Activated T-helper 1 cell treated with anti-CD3 and anti-CD28 coated beads, Interleukin-12 subunit alpha, Interleukin-12 subunit beta, Interleukin-2, Interleukin-4 antibody, amounts not matched to agents 30 ng/mL and 10 ng/mL and 1 ng/mL, durations not matched to agents 14 hours and 24 hours and 36 hours (primary cell): ENCODE results near the gene PAQR4. TPM values are rescaled to one million over a fixed set of nuclear protein-coding genes. Genes with fewer than 3 reads are reported as not detected.

Experiments used
- DNase-seq: peaks from one replicate; pipeline ENCODE4 v3.0.0; 2021; ENCODE audit warnings: low spot score
- H3K27ac Mint-ChIP-seq: one replicate; pipeline ENCODE4 v1.8.0; 2021; ENCODE audit warnings: mild to moderate bottlenecking, mixed read lengths
- H3K27me3 Mint-ChIP-seq: one replicate; pipeline ENCODE4 v1.8.0; 2022; ENCODE audit warnings: mild to moderate bottlenecking, moderate library complexity, mixed read lengths; ENCODE audit not compliant: insufficient read depth
- H3K36me3 Mint-ChIP-seq: one replicate; pipeline ENCODE4 v1.8.0; 2021; ENCODE audit warnings: low read depth, mixed read lengths
- H3K4me1 Mint-ChIP-seq: one replicate; pipeline ENCODE4 v1.8.0; 2021; ENCODE audit warnings: low read depth, mixed read lengths
- H3K4me3 Mint-ChIP-seq: one replicate; pipeline ENCODE4 v1.8.0; 2021; ENCODE audit warnings: mild to moderate bottlenecking, moderate library complexity, mixed read lengths
- H3K9me3 Mint-ChIP-seq: one replicate; pipeline ENCODE4 v1.8.0; 2021; ENCODE audit warnings: mixed read lengths
- intact Hi-C: fragments of 100-400 bp; cut with micrococcal nuclease; formaldehyde crosslinking; loops from one replicate; pipeline ENCODE4 v1.15.1; 2024
- total RNA-seq: library from RNA; stranded (reverse); gene quantifications from 2 replicates; pipeline ENCODE4 v1.2.3, GENCODE V29; 2022

Gene PAQR4
- total RNA-seq, 1 donor from 2014 or later, result 40.1 TPM

- H3K27ac Mint-ChIP-seq, result peak overlapping the region; percentile 81
- H3K4me3 Mint-ChIP-seq, result peak overlapping the region; percentile 80
- peaks cover 5% of the 10 kb centered on the region for H3K27me3 Mint-ChIP-seq
- no peak for DNase-seq
- H3K4me1 Mint-ChIP-seq, result peaks cover 4% of the 10 kb centered on the region
- H3K9me3 Mint-ChIP-seq, result no peaks in the 10 kb centered on the region
- intact Hi-C loops, result no loop called here
- no peaks in the 10 kb centered on the region for H3K36me3 Mint-ChIP-seq
These were observed 12.2 kb downstream of the PAQR4 start for GRCh38 chr16:2981177-2981898.

GRCh38 chr16:2981899-2982250 lies 12.7 kb downstream of the PAQR4 start:
- H3K9me3 Mint-ChIP-seq, result no peaks in the 10 kb centered on the region
- intact Hi-C loops, result loop anchor here (2.0 kb wide), 1 partner anchor 13 kb away; the partner anchor contains the start of gene PAQR4
- H3K27me3 Mint-ChIP-seq, result peaks cover 6% of the 10 kb centered on the region
- H3K4me1 Mint-ChIP-seq, result peaks cover 4% of the 10 kb centered on the region
- no peaks in the 10 kb centered on the region for H3K36me3 Mint-ChIP-seq
- DNase-seq, result no peak
- peak overlapping the region; percentile 81 for H3K27ac Mint-ChIP-seq
- peak overlapping the region; percentile 80 for H3K4me3 Mint-ChIP-seq

DNA sequence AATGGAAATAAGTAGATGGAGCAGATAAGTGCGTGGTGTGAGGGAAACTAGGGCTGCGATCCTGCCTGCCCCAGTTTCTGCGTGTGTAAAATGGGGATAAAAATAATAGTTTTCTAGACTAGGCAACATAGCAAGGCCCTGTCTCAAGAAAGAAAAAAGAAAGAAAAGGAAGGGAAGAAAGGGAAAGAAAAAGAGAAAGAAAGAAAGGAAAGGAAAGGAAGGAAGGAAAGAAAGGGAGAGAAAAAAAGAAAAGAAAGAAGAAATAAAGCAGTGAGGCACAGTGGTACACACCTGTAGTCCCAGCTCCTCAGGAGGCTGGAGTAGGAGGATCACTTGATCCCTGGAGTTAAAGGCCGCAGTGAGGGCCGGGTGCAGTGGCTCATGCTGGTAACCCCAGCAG lies 13.3 kb downstream of the PAQR4 start:
- intact Hi-C loops, result loop anchor here (2.0 kb wide), 1 partner anchor 14 kb away; the partner anchor contains the start of gene PAQR4
- Mint-ChIP-seq H3K27me3 (peaks cover 6% of the 10 kb centered on the region), H3K36me3 (no peaks in the 10 kb centered on the region), H3K4me1 (peaks cover 4% of the 10 kb centered on the region), H3K27ac (no peak overlapping the region), H3K4me3 (peak overlapping the region; percentile 16), H3K9me3 (no peaks in the 10 kb centered on the region)
- no peak for DNase-seq

GRCh38 chr16:2983706-2984136 lies 14.6 kb downstream of the PAQR4 start:
- peak overlapping the region; percentile 49 for H3K4me3 Mint-ChIP-seq
- no peaks in the 10 kb centered on the region for H3K9me3 Mint-ChIP-seq
- intact Hi-C loops, result loop anchor here (1.0 to 2.0 kb wide), 2 partner anchors 15 to 22 kb away; partner anchors contain the start of gene PAQR4
- H3K27me3 Mint-ChIP-seq, result peaks cover 6% of the 10 kb centered on the region
- H3K27ac Mint-ChIP-seq, result no peak overlapping the region
- peaks cover 4% of the 10 kb centered on the region for H3K4me1 Mint-ChIP-seq
- peak; percentile 61 for DNase-seq
- H3K36me3 Mint-ChIP-seq, result no peaks in the 10 kb centered on the region

DNA sequence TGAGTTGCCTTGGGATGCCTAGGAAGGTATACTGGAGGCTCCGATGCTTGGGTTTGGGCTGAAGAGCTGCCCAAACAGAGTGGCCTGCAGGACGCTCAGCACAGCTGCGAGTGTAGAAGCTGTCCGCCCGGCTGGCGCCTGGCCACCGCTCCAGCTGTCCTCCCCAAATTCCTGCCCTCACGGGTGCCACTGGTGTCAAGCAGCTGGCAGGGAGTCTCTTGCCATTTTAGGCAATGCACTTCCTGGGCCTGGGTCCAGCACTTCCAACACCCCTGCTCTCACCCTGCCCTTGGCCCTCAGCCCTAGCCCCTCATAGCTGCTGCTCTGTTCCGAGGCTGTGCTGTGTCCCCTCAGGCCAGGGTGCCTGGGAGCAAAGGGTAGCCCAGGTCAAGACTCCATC lies 16.3 kb downstream of the PAQR4 start:
- Mint-ChIP-seq H3K27me3 (peaks cover 11% of the 10 kb centered on the region), H3K27ac (no peak overlapping the region), H3K4me3 (no peak overlapping the region), H3K4me1 (peaks cover 4% of the 10 kb centered on the region), H3K36me3 (no peaks in the 10 kb centered on the region), H3K9me3 (no peaks in the 10 kb centered on the region)
- intact Hi-C loops, result no loop called here
- no peak for DNase-seq

DNA sequence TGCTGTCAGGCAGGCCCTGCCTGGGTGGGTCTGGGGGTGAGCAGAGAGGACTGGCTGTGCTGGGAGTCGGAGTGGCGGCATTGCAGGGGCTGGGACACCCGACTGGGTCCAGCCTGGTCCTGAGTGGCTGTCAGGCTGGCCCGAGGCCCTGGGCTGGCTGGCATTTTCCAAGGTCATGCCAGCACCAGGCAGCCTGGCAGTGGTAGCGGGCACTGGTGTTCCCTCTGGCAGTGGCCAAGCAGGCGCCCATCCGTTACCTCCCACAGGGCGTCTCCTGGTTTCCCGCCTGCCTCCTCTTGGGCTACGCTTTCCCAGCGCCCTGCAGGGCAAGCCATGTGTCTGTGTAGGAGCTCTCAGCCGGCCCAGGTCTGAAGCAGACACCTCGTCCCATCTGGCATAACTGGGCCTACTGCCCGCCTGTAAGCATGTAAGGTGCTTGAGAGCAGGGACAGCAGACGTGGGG lies 16.8 kb downstream of the PAQR4 start:
- DNase-seq, result no peak
- Mint-ChIP-seq H3K27me3 (peaks cover 11% of the 10 kb centered on the region), H3K9me3 (no peaks in the 10 kb centered on the region), H3K4me1 (peaks cover 4% of the 10 kb centered on the region), H3K27ac (no peak overlapping the region), H3K4me3 (no peak overlapping the region), H3K36me3 (no peaks in the 10 kb centered on the region)
- intact Hi-C loops, result no loop called here

DNA sequence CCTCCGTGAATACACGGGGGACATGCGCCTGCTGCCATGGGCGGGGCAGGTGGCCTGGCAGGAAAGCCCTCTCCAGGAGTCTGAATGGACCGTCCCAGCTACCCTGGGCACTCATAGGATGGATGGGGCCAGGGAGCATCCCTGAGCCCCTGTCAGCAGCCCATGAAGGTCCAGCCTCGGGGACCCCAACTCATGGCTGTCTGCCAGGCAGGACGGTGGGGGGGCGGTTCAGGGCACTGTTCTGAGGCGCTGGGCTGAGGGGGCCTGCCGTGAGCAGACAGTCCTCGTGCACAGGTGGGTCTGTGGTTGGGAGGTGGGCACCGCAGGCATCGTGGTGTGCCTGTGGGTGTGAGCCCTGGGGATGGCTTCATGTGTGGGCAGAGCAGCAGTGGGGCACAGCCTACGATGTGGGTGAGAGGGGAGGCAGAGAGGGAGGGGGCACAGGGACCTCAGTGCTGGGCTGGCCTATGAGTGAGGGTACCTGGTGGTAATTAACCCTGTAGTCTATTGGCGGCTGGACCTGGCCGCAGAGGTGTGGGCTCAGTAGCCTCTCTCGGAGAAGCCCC lies 17.6 kb downstream of the PAQR4 start:
- peaks cover 11% of the 10 kb centered on the region for H3K27me3 Mint-ChIP-seq
- no peak overlapping the region for H3K4me3 Mint-ChIP-seq

GRCh38 chr16:2987286-2987685 lies 18.1 kb downstream of the PAQR4 start:
- H3K36me3 Mint-ChIP-seq, result no peaks in the 10 kb centered on the region
- H3K27me3 Mint-ChIP-seq, result peaks cover 11% of the 10 kb centered on the region
- no peak for DNase-seq
- no peaks in the 10 kb centered on the region for H3K4me1 Mint-ChIP-seq
- H3K9me3 Mint-ChIP-seq, result no peaks in the 10 kb centered on the region
- H3K27ac Mint-ChIP-seq, result no peak overlapping the region
- no peak overlapping the region for H3K4me3 Mint-ChIP-seq
- intact Hi-C loops, result no loop called here

More for the DNA sequence above, 17.6 kb downstream of the PAQR4 start:
- DNase-seq, result no peak
- no peak overlapping the region for H3K27ac Mint-ChIP-seq
- peaks cover 3% of the 10 kb centered on the region for H3K4me1 Mint-ChIP-seq
- no peaks in the 10 kb centered on the region for H3K36me3 Mint-ChIP-seq
- H3K9me3 Mint-ChIP-seq, result no peaks in the 10 kb centered on the region
- intact Hi-C loops, result no loop called here

DNA sequence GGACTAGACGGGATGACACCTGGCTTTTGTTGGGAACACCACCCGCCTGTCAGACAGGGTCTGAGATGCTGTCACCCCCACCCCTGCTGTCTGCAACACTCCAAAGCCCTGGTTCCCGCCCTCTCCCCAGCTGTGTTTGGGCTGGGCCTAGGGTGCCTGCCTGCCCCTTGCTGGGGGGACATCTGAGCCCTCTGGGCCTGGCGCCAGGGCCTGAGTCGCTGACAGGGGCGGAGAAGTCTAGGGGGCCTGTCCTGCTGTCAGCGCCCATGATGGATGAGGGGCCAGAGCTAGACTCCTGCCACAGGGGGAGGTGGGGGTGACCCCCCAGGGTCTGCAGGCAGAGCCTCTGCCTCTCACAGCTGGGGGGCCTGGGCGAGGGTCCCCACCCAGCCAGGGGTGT lies 18.7 kb downstream of the PAQR4 start:
- no peaks in the 10 kb centered on the region for H3K4me1 Mint-ChIP-seq
- no peaks in the 10 kb centered on the region for H3K36me3 Mint-ChIP-seq
- no peak overlapping the region for H3K27ac Mint-ChIP-seq
- DNase-seq, result no peak
- no peak overlapping the region for H3K4me3 Mint-ChIP-seq
- no peaks in the 10 kb centered on the region for H3K9me3 Mint-ChIP-seq
- H3K27me3 Mint-ChIP-seq, result peaks cover 9% of the 10 kb centered on the region
- intact Hi-C loops, result no loop called here

DNA sequence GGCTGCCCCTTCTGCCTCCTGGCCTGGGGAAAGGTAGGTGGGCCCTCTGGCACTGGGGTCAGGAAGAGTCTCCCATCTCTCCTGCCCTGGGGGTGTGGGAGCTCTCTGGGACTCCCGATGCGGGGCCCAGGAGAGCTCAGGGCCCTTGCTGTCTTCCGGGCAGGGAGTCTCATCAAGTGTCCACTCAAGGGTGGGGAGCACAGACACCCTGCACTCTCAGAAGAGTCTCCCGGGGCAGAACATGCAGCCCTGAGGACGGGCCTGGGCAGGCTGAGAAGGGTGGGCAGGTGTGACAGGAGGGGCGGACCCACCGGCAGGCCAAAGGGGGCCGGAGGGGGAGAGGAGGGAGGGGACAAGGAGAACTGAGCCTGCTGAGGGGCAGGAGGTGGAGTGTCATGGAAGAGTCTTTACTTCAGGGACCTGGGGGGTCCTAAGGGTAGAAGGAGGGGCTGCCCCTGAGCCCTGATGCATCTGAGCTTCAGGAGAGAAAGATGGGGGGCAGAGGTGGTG lies 19.5 kb downstream of the PAQR4 start:
- intact Hi-C loops, result no loop called here
- Mint-ChIP-seq H3K9me3 (no peaks in the 10 kb centered on the region), H3K27ac (no peak overlapping the region), H3K27me3 (peaks cover 9% of the 10 kb centered on the region), H3K4me3 (no peak overlapping the region), H3K36me3 (no peaks in the 10 kb centered on the region), H3K4me1 (no peaks in the 10 kb centered on the region)
- no peak for DNase-seq

DNA sequence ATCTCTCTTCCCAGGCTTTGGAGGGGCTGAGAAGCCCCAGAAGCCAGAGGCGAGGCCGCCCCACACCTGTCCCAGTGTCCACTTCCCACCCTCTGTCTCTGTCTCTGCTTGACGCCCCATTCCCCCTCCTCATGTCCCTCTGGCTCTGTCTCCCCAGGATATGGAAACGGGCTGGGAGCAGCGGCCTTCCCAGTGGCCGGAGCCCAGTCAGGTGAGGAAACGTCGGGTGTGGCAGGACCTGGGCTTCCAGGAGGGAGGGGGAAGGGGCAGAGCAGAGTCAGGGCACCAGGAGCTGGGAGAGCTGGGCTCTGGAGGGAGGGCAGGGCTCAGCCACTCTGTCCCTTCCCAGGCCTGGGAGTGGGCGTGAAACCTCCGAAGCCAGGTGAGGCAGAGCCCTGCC lies 21.7 kb downstream of the PAQR4 start:
- H3K4me3 Mint-ChIP-seq, result no peak overlapping the region
- H3K9me3 Mint-ChIP-seq, result no peaks in the 10 kb centered on the region
- no peaks in the 10 kb centered on the region for H3K4me1 Mint-ChIP-seq
- intact Hi-C loops, result no loop called here
- DNase-seq, result no peak
- no peaks in the 10 kb centered on the region for H3K36me3 Mint-ChIP-seq
- no peak overlapping the region for H3K27ac Mint-ChIP-seq
- peaks cover 7% of the 10 kb centered on the region for H3K27me3 Mint-ChIP-seq

DNA sequence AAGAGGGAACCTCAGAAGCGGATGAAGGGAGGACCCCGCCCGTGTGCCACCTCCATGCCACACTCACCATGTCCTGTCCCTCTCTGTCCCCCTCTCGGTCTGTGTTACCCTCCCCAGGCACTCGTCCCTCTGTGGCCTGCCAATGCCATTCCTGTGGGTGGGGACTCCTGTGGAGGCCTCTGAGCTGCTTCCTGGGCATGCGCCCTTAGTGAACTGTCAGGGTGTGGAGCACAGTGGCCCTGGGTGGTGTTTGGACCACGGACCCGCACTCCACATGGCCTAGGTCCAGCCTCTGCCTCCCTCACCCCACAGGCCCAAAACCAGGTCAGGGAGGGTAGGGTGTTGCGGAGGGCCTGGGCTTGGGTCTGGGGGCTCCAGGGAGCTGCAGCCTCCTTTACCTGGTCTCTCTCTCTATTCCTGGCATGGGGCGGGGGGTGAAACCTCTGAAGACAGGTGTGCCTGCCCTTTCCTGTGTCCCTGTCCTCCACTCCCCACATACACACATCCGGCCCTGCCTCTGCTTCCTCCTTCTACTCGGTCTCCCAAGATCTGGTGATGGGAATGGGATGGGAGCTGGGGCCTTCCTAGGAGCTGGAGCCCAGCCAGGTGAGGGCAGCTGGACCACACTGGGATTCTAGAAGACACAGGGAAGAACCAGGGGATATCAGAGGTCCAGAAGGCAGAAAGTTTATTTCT lies 22.6 kb downstream of the PAQR4 start:
- no peak overlapping the region for H3K27ac Mint-ChIP-seq
- no peak overlapping the region for H3K4me3 Mint-ChIP-seq
- no peaks in the 10 kb centered on the region for H3K36me3 Mint-ChIP-seq
- intact Hi-C loops, result no loop called here
- no peaks in the 10 kb centered on the region for H3K4me1 Mint-ChIP-seq
- peaks cover 5% of the 10 kb centered on the region for H3K27me3 Mint-ChIP-seq
- DNase-seq, result no peak
- no peaks in the 10 kb centered on the region for H3K9me3 Mint-ChIP-seq
